Osteoblast (primary cell): ENCODE measurements around the gene DPH5. TPM values are rescaled to one million over a fixed set of nuclear protein-coding genes. Genes with fewer than 3 reads are reported as not detected.

ENCODE experiments used
- DNase-seq: peaks from one replicate; pipeline ENCODE4 v3.0.0; 2011; ENCODE audit warnings: low spot score, mixed read lengths; ENCODE audit not compliant: insufficient read length; ENCODE audit errors: missing footprints
- H2AFZ ChIP-seq: 2 replicates; pipeline ENCODE4 v1.6.0; 2011; ENCODE audit warnings: mild to moderate bottlenecking, low read length
- H3K27ac ChIP-seq: 2 replicates; pipeline ENCODE4 v1.5.1; 2011; ENCODE audit warnings: mild to moderate bottlenecking, low read depth, low read length, moderate library complexity
- H3K27me3 ChIP-seq: 2 replicates; pipeline ENCODE4 v1.6.0; 2012; ENCODE audit warnings: mild to moderate bottlenecking, control low read depth, inconsistent platforms, low read length, moderate library complexity; ENCODE audit not compliant: insufficient read depth
- H3K36me3 ChIP-seq: 2 replicates; pipeline ENCODE4 v1.5.1; 2011; ENCODE audit warnings: mild to moderate bottlenecking, low read length, control low read depth, moderate library complexity; ENCODE audit not compliant: insufficient read depth
- H3K4me1 ChIP-seq: 2 replicates; pipeline ENCODE4 v1.5.1; 2011; ENCODE audit warnings: mild to moderate bottlenecking, low read length, control low read depth, moderate library complexity; ENCODE audit not compliant: insufficient read depth
- H3K4me2 ChIP-seq: 2 replicates; pipeline ENCODE4 v1.6.0; 2011; ENCODE audit warnings: mild to moderate bottlenecking, low read length; ENCODE audit not compliant: insufficient read depth
- H3K4me3 ChIP-seq: fragments of 200-600 bp; sonication (generic); 3 replicates; pipeline ENCODE4 v1.5.1; 2012; ENCODE audit warnings: mild to moderate bottlenecking, low read length, inconsistent platforms; ENCODE audit not compliant: insufficient read depth
- H3K79me2 ChIP-seq: 2 replicates; pipeline ENCODE4 v1.6.0; 2012; ENCODE audit warnings: mild to moderate bottlenecking, low read length, control low read depth, inconsistent platforms; ENCODE audit not compliant: insufficient read depth
- H3K9me3 ChIP-seq: 2 replicates; pipeline ENCODE4 v1.5.1; 2011; ENCODE audit warnings: low read depth, low read length, control low read depth
- H4K20me1 ChIP-seq: 2 replicates; pipeline ENCODE4 v1.6.0; 2012; ENCODE audit warnings: mild to moderate bottlenecking, low read length, control low read depth; ENCODE audit not compliant: insufficient read depth
- CTCF ChIP-seq: IDR thresholded peaks from 2 replicates; pipeline ENCODE4 v1.5.1; 2011; ENCODE audit warnings: mild to moderate bottlenecking, low read depth, low read length, moderate library complexity; ENCODE audit errors: extremely low read depth
- total RNA-seq: library from RNA; depleted of rRNA; stranded (reverse); fragments of >200 nt; gene quantifications from 2 replicates; pipeline ENCODE4 v1.2.3, GENCODE V29; 2012

DPH5 gene
- total RNA-seq, 1 donor = 33.3 TPM

GRCh38 chr1:101066260-101066936, 40.8 kb upstream of the DPH5 start:
- Histone ChIP-seq H3K9me3 (no peaks in the 10 kb centered on the region), H3K4me3 (no peak overlapping the region), H4K20me1 (no peaks in the 10 kb centered on the region), H3K27ac (no peak overlapping the region), H3K36me3 (no peaks in the 10 kb centered on the region), H3K79me2 (no peaks in the 10 kb centered on the region), H2AFZ (no peak overlapping the region), H3K4me2 (no peak overlapping the region), H3K4me1 (no peaks in the 10 kb centered on the region), H3K27me3 (no peaks in the 10 kb centered on the region)
- DNase-seq = no peak
- TF ChIP-seq CTCF = no peak

- no peak overlapping the region for H3K4me3 ChIP-seq
- H3K27me3 ChIP-seq = no peaks in the 10 kb centered on the region
- H3K27ac ChIP-seq = no peak overlapping the region
- H3K36me3 ChIP-seq = no peaks in the 10 kb centered on the region
- H3K79me2 ChIP-seq = no peaks in the 10 kb centered on the region
- TF ChIP-seq CTCF = no peak
- DNase-seq = no peak
- no peak overlapping the region for H3K4me2 ChIP-seq
- H4K20me1 ChIP-seq = no peaks in the 10 kb centered on the region
- H2AFZ ChIP-seq = no peak overlapping the region
- H3K9me3 ChIP-seq = no peaks in the 10 kb centered on the region
- H3K4me1 ChIP-seq = no peaks in the 10 kb centered on the region
These were observed 40.0 kb upstream of the DPH5 start for GRCh38 chr1:101065575-101065974.

GRCh38 chr1:101064697-101065096, 39.1 kb upstream of the DPH5 start:
- Histone ChIP-seq H3K27me3 (no peaks in the 10 kb centered on the region), H2AFZ (no peak overlapping the region), H4K20me1 (no peaks in the 10 kb centered on the region), H3K79me2 (no peaks in the 10 kb centered on the region), H3K4me2 (no peak overlapping the region), H3K4me3 (no peak overlapping the region), H3K9me3 (no peaks in the 10 kb centered on the region), H3K4me1 (no peaks in the 10 kb centered on the region), H3K36me3 (no peaks in the 10 kb centered on the region), H3K27ac (no peak overlapping the region)
- TF ChIP-seq CTCF = no peak
- no peak for DNase-seq

GRCh38 chr1:101060992-101061391, 35.4 kb upstream of the DPH5 start:
- Histone ChIP-seq H3K9me3 (no peaks in the 10 kb centered on the region), H2AFZ (no peak overlapping the region), H4K20me1 (no peaks in the 10 kb centered on the region), H3K27ac (no peak overlapping the region), H3K79me2 (no peaks in the 10 kb centered on the region), H3K4me2 (no peak overlapping the region), H3K4me1 (no peaks in the 10 kb centered on the region), H3K4me3 (no peak overlapping the region), H3K27me3 (no peaks in the 10 kb centered on the region), H3K36me3 (no peaks in the 10 kb centered on the region)
- no peak for DNase-seq
- TF ChIP-seq CTCF = no peak
